ENCODE results near the gene VPS37D.

- no peak for TF ChIP-seq CTCF (IDR thresholded peaks at IDR 0.05)
- peak; percentile 90 for TF ChIP-seq POLR2AphosphoS5 (IDR thresholded peaks at IDR 0.05; ENCODE audit: low read depth, low read length)
- 0 out of 4 replicates have a peak, but pooled peaks of 1 of the 2 experiments have one; percentile 5 for TF ChIP-seq REST (IDR thresholded peaks at IDR 0.05; ENCODE audit: insufficient read depth in 1 of 2, low read depth in 2 of 2, low read length in 1 of 2)
These were observed 15.6 kb downstream of the VPS37D start, which contains the start of the genes BUD23 and DNAJC30 for GRCh38 chr7:73683056-73683787.
